ENCODE results near the gene CNPY4.

DNA sequence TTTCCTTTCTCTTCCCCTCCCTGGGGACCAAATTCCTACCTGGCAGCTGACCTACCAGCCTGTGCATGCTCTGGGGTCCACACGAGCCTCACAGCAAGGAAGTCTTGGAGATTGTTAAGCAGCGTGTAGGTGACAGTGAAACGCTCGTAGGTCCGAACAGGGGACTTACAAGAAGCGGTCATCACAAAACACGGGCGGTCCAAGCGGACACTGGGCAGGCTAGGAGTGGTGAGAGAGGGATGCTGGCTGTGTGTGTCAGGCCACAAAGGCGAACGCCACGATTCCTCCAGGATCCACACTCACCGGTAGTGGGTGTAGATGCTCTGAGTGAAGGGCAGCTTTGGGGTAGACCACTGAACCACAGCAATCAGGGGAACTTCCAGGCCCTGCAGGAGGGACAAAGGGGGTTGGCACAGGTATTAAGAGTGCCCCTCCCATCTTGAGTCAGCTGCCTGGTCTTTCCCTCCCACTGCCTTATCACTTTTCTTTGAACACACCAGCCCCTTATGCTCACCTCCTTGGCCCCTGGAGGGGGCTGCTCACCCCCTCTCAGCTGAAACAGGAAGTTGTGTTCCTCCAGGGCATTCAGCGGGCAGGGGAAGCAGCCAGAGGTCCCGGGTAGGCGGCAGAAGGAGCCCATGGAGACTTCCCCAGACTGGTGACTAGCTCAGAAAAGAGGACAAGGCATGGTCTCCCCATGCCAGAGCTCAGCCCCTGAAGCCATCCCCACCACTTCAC lies 37.1 kb downstream of the CNPY4 start:
- TF ChIP-seq, protein P1, sequence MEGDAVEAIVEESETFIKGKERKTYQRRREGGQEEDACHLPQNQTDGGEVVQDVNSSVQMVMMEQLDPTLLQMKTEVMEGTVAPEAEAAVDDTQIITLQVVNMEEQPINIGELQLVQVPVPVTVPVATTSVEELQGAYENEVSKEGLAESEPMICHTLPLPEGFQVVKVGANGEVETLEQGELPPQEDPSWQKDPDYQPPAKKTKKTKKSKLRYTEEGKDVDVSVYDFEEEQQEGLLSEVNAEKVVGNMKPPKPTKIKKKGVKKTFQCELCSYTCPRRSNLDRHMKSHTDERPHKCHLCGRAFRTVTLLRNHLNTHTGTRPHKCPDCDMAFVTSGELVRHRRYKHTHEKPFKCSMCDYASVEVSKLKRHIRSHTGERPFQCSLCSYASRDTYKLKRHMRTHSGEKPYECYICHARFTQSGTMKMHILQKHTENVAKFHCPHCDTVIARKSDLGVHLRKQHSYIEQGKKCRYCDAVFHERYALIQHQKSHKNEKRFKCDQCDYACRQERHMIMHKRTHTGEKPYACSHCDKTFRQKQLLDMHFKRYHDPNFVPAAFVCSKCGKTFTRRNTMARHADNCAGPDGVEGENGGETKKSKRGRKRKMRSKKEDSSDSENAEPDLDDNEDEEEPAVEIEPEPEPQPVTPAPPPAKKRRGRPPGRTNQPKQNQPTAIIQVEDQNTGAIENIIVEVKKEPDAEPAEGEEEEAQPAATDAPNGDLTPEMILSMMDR (IDR thresholded peaks at IDR 0.05; ENCODE audit: low read length) = no peak
- no peak for TF ChIP-seq EZH2 (optimal IDR thresholded peaks at IDR 0.05; ENCODE audit: low read depth, low read length)
